HG03159 (cell line): ENCODE measurements around the gene SHROOM2.
"Not testable (repeated sequence)": the region's sequence is repeated elsewhere in the genome, so short reads cannot be mapped to it uniquely, and the experiment has no call there.

ENCODE experiments used
- ATAC-seq: cut with Tn5 transposase; IDR thresholded peaks from one replicate; pipeline ENCODE4 v1.9.1; 2021; ENCODE audit warnings: mild to moderate bottlenecking, moderate library complexity; ENCODE audit not compliant: unreplicated experiment

The SHROOM2 gene

DNA sequence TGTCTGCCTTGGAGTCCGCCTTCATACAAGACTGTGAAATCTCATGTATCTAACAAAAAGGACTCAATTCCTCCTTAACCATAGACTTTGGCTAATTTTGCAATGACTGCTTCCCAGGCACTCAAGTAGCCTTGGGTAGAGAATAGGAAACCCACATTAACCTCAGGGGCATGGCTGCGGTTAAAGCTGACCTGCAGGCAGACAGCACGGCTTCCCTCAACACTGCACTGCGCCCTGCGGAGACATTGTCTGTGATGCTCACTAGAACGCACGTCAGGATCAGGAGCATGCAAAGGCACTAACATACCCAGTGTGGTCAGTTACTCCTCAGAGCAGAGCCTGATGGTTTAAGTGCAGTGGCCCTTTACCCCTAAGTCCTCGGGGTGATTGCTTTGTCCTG lies 10.3 kb upstream of the SHROOM2 start:
- no peak for ATAC-seq

DNA sequence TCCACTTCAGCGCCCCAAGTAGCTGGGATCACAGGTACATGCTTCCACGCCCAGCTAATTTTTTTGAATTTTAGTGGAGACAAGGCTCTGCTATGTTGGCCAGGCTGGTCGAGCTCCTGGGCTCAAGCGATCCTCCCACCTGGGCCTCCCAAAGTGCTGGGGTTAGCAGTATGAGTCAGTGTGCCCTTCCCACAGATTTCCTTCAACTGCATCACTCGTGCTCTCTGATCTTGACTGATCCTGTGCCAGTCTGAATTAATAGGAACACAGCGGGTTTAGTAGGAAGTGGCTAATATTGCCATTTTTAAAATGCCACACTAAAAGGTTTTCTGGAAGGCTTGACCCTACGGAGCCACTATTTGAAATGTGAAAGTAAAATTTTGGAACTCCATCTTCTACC lies 4.3 kb upstream of the SHROOM2 start:
- no peak for ATAC-seq

DNA sequence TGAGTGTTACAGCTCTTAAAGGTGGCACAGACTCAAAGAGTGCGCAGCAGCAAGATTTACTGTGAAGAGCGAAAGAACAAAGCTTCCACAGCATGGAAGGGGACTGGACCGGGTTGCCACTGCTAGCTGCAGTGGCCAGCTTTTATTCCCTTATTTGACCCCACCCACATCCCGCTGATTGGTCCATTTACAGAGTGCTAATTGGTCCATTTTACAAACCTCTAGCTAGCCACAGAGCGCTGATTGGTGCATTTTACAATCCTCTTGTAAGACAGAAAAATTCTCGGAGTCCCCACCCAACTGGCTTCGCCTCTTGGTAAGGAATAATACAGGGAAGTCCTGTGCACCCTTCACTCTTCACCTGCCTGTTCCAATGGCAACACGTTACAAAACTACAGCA lies 1.9 kb upstream of the SHROOM2 start:
- ATAC-seq = no peak

DNA sequence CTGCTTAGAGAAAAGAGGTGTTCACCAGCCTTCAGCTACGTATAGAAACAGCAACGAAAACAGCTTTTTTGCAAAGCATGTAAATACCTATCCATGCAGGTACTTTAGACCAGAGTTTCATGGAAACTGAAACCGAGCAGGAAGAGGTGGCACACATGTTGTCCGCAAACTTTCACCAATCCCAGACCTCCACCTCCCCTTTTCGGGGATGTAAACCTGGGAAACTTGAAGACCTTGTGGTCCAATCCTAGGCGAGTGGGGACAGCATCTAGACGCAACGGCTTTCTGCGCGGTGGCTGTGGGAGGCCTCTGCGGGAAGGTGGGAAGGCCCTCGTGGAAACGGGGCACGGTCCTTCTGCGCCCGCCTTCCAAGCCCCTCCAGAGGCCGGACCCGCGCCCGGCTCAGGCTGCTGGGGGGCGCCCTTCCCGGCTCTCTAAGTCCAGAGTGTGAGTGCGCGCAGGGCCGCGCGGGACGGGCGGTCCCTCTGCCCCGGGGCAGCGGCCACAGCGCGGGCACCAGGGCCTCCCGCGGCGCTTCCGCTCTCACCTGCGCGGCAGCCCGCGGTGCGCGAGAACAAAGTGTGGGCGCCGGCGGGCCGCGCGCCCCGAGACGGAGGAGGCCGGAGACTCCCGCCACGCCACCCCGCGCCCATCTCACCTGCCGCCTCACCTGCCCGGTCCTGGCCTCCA lies 830 bp upstream of the SHROOM2 start:
- ATAC-seq = no peak

DNA sequence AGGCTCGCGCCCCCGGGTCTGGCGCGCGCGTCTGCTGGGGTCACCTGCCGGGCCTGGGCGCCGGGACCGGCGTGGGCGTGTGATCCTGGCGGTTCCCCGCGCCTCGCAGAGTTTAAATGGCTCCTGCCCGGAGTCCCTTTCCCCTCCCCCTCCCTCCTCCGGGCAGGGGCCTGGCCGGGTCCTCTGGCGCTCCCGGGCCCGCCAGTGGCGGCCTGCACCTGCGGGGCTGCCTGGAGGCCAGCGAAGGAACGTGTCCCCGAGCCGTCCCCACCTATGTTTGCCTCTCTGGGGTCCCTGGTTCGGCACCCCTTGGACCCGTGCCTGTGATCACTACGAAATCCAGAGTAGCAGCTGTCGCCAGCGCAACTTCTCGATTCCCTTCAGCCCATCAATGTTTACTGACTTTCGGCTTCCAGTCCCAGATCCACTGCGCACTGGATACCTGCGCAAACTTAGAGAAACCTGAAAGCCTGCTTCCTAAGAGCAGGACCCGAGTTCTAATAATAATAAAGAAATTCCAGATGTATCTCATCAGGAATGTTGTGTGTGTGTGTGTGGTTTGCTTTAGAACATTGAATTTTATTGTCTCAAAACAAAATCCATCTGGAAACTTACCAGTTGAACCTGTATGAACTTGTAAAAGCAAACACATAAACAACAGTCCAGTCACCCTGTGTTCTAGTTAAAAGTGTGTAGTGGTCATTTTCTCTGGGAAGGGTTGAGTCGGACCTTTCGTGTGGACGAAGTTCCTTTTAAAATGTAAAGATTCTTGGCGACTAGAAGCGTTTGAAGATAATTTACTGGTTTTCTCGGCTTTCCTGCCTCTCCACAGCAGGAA lies 788 bp downstream of the SHROOM2 start:
- no peak for ATAC-seq

DNA sequence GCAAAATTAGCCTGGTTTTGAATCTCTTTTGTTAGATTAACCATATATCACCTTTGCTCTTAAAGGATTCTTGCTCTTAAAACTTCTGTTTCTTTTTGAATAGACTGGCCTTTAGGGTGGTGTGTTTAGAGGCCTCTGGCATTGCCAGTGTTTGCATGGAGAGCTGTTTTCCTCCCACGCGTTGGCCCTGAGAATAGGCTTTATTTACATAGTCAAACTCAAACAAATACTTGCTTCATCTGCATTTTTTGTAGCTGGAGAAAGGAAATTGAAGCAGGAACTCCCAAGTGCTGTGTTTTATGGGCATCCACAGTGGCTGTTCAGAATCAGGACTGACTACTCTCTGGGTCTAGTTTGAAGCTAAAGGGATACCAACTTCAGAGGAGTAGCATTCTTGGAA lies 2.7 kb downstream of the SHROOM2 start:
- ATAC-seq = no peak

DNA sequence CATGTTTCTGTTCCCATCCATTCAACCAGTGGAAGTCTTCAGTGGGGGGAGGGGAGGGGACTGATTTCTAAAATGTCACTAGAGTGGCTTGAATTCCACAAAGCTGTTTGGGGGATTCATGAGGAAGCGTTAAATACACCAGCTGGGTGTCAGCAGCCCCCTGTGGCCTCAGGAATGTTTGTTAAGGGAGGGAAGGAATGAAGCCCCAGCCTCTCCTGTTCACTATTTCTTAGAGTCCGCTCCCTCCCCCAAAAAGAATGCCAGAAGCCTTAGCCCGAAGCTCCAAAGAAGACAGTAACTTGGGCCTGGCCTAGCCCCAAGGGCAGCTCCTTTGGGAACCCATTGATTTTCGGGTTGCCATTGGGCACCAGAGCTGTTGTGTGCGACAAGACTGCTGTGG lies 3.3 kb downstream of the SHROOM2 start:
- no peak for ATAC-seq

DNA sequence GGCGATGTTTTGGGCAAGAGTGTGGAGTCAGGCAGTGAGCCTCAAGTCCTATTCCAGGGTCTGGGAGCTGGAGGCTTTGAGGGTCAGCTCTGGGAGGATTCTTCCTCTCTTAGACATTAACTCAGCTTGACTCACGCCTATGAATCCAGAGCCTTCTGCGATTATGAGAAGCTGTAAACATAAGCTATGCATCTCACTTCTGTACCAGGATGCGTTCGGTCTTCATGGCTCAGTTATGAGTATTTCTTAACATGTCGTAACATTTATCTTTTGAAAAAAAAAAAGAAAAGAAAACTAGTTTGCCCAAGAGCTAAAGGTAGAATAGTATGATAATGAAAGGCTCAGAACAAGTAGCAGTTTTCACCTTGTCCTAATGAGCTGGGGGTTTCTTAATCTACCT lies 4.6 kb downstream of the SHROOM2 start:
- no peak for ATAC-seq

DNA sequence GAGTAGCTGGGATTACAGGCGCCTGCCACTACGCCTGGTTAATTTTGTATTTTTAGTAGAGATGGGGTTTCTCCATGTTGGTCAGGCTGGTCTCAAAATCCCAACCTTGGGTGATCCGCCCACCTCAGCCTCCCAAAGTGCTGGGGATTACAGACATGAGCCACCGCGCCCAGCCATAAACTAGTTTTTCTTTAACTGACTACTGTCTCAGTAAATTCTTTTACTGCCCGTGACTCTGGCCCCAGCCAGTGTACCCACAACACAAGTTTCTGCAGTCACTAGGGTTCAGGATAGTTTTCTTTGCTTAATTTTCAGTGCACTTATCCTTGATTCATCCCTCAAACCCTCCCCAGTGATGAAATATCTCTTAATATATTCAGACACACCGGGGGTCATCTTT lies 8.3 kb downstream of the SHROOM2 start:
- ATAC-seq = no peak

DNA sequence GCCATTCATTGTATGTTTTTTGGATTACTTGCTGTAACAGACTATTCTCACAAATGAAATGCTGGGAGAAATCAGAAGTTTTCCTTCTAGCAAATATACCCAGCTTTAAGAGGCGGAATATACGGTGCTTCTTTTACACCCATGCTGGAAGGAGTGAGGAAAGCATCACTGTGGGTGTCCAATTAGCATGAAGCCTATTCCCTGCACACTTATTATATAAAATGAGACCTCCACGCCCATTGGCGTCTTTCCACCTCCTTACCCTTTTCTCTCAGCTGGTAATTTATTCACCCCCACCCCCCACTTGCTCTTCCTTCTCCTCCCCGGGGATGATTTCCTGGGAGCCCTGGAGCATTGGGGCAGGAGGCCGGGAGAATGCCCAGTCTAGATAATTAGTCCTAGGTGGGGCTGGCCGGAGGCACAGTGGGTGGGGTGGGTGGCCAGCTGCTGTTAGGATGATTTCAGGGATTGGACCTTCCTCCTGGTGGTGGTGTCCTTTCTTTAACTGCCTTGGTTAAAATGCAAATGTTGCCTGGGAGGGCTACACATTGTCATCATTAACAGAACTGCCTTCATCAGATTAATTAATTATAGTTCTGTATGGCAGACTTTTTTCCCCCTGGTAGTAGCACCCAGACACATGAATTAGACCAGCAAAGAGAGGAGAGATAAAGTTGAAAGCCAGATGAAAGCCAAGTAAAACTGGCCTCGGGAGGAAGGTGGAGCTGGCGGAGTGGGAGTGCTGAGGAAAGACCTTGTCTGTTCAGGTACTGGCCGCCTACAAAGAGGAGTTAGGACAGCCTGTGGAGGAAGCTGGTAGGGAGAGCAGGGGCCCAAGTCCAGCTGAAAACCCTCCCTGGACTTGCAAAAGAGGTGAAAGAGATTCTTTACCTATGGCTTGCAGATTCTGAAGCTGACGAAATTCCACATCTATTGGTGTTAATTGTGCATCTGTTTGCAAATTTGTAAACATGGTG lies 11.4 kb downstream of the SHROOM2 start:
- no peak for ATAC-seq

DNA sequence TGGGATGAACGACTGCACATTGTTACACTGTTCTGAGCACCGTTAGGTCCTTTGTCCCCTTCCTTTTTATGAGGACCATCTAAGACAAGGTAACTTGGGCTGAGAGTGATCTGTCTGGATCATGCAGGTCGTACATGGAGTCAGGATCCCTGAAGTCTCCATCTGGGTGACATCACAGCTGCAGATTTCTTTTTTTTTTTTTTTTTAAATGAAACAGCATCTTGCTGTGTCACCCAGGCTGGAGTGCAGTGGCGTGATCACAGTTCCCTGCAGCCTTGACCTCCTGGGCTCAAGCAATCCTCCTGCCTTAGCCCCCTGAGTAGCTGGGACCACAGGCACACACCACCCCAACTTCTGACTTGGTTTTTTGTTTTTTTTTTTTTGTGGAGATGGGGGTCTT lies 16.5 kb downstream of the SHROOM2 start:
- ATAC-seq = no peak

DNA sequence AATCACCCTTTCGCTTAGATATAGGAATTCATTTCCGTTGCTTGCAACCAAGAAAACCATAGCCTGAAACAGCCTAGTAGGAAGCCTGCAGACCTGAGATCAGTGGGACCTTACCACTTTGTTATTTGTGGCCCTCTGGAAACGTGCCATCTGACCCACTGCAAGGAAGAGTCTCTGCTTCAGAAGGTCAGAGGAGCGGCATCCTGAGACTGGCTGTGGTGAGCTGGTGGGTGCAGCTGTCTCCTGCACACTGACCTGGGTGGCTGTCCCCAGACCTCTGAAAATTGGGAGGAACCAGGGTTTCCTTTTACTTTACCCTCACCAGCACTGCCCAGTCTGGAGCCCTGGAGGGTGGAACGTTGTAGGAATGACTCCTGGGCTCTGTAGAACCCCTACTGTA lies 18.2 kb downstream of the SHROOM2 start:
- ATAC-seq = no peak

DNA sequence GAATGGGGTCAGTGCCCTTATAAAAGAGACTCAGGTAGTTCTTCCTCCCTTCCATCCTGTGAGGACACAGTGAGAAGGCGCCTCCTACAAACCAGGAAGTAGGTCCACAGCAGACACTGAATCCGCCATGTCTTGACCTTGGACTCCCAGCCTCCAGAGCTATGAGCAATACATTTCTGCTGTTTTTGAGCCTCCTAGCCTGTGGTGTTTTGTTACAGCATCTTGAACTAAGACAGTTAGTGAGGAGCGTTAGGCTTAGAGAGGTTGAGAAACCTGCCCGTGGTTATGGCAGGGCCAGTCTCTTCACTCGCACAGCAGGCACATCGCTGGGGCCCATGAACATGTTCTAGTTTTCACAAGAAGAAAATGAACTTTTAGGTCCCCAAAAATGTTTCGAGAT lies 19.7 kb downstream of the SHROOM2 start:
- ATAC-seq = no peak

DNA sequence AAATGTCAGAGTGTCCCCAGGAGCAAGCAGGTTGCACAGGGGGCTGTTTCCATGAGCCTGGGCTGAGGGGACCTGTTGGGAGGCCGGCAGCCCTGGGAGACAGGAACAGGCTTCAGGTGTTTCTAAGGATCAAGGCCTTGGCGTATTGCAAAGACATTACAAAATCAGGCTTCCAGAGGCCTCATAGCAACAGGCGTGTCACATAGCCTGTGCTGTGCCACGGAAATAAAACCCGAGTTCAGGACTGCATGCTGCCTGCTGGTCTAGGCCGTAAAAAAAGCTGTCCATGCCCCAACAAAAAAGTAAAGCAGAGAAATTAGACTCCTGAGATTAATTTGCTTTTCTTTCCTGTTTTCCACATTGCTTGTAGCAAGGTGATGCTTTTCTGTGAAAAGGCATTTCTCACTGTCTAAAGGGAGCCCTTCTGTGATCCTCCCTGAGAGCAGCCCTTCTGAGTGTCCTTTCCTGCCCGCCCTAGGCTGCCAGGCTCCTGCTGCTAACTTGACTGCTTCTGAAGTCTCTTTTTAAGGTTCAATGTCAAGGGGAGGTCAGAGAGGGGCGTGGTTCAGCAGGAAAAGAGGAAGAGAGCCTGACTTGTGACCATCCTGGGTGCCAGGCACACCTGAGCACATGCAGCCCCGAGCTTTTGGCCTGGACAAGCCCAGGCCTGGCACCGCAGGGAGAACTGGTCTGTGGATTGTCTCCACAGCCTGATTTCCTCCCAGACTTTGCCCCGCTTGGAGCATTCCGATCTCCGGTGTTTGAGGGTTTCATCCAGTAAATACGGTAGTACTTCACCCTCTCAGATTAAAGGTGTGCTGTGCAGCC lies 21.3 kb downstream of the SHROOM2 start:
- no peak for ATAC-seq

DNA sequence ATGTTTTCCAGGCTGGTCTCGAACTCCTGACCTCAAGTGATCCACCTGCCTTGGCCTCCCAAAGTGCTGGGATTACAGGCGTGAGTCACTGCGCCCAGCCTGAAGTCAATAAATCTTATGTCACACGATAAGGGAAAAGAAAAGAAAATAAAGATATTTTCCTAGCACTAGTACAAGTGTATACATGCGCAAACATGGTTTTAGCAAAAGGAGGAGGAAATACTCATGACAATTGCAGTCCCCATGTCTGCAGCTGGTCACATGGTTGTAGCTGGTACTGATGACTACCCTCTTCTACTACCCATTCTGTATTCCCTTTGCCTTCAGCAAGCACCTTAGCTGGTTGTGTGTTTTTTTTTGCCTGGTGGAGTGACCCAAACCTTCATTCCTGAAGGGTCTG lies 23.6 kb downstream of the SHROOM2 start:
- not testable (repeated sequence) for ATAC-seq

DNA sequence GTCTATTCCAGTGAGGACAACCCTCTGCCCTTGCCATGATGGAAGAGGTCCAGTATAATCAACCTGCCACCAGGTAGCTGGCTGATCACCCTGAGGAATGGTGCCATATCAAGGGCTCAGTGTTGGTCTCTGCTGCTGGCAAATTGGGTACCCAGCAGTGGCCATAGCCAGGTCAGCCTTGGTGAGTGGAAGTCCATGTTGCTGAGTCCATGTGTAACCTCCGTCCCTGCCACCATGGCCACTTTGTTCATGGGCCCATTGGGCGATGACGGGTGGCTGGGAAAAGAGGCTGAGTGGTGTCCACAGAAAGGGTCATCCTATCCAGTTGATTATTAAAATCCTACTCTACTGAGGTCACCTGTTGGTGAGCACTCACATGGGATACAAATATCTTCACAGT lies 24.9 kb downstream of the SHROOM2 start:
- ATAC-seq = not testable (repeated sequence)

DNA sequence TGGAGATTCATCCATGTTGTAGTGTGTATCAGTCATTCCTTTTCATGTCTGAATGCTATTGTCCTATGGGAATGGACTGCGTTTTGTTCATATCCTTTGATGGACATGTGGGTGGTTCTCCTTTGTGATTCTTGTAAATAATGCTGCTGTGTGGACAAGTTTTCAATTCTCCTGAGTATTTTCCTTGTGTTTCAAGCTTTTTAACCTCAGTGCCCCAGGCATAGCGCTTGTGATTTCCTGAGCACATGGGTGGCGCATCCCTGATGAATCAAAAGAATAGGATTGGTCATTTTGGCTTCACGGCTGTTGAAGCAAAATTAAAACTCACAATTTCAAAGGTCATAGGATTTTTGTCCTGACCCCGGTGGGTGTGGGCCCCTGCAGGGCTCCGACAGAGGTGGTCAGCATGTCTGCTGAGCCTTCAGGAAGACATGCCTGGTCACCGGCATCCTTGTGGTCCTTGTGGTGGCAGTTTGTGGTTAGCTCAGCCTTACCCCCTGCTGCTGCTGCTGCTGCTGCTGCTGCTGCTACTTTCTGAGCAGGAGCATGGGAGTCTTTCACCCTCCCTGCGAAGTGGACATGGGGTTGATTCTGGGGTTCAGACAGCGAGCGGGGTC lies 30.0 kb downstream of the SHROOM2 start:
- ATAC-seq = no peak

DNA sequence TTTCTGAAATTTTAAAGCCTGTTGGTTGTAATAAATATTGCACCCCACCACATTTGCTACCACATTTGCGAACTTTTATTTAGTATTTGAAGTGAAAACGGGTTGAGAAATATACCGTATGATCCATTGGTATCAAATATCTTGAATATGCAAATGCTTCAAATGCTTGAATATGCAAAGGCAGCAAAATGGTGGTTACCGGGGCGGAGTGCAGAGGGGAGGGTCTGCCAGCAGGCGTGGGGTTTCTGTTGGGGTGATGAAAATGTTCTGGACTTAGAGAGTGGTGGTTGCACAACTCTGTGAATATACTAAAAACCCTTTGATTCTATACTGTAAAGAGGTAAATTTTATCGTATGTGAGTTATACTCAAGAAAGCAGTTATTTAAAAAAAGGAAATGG lies 35.3 kb downstream of the SHROOM2 start:
- ATAC-seq = no peak

DNA sequence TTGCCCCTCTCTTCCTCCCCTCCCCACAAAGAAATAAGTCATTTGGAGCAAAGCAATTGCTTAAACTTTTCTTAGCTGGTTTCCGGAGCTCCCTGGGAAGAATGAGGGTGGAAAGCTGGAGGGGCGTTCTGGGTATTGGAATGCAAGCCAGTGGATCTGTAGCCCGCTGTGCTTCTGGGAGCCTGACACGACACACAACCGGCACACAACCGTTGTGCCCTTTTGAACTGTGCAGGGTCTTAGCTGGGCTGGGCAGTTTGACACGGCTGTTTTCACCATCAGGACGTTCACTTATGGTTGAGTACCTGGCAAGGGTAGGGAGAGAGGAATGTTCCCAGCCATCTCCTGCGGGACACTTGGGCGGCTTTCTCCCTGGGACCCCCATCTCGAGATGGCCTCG lies 38.3 kb downstream of the SHROOM2 start:
- ATAC-seq = no peak

DNA sequence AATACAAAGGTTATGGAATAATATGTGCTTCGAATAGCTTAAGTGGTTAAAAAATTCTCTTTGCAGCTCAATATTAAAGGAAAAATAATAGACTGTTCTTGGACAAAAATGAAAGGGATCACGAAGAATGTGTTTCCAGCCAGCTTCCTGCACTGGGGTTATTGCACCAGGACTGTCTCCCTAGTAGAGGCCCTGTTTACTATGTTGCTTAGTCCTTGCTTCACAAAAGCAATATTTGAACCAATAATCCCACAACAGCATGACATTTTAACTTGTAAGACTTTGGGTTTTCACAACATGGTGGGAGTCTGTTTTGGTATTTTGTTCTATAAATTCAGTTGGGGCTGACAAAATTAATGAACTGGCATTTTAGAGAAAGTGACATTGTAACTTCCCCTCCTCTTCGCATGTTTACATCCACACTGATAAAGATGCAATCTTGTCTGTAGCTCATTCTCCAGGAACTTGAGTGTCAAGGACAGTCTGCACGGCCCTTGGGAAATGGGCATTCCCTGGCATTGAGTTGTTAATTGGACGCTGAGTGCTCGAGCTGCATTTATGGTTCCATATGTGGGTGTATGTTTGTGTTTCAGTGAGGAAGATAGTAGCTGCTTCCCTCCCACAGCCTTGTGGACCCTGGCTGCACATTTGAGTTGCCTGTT lies 39.0 kb downstream of the SHROOM2 start:
- no peak for ATAC-seq
